Type B pancreatic cell (in vitro differentiated cells): Measurements from ENCODE around the gene USP6. TPM values are rescaled to one million over a fixed set of nuclear protein-coding genes. Genes with fewer than 3 reads are reported as not detected.
"Not testable (repeated sequence)": the region's sequence is repeated elsewhere in the genome, so short reads cannot be mapped to it uniquely, and the experiment has no call there.

ENCODE experiments used
- DNase-seq: peaks from one replicate; pipeline ENCODE4 v3.0.0; 2021; ENCODE audit warnings: mixed read lengths; ENCODE audit not compliant: unreplicated experiment; ENCODE audit errors: extremely low spot score
- H3K27ac Mint-ChIP-seq: 2 replicates; pipeline ENCODE4 v1.8.0; 2021; ENCODE audit warnings: mild to moderate bottlenecking, mixed read lengths
- H3K27me3 Mint-ChIP-seq: 2 replicates; pipeline ENCODE4 v1.8.0; 2021; ENCODE audit warnings: mixed read lengths
- H3K36me3 Mint-ChIP-seq: 2 replicates; pipeline ENCODE4 v1.8.0; 2021; ENCODE audit warnings: mixed read lengths
- H3K4me1 Mint-ChIP-seq: one replicate; pipeline ENCODE4 v1.8.0; 2021; ENCODE audit warnings: mixed read lengths; ENCODE audit not compliant: unreplicated experiment
- H3K4me3 Mint-ChIP-seq: 2 replicates; pipeline ENCODE4 v1.8.0; 2021; ENCODE audit warnings: mild to moderate bottlenecking, mixed read lengths
- H3K9me3 Mint-ChIP-seq: 2 replicates; pipeline ENCODE4 v1.8.0; 2021; ENCODE audit warnings: mixed read lengths
- total RNA-seq: library from RNA; stranded (reverse); gene quantifications from 2 replicates; pipeline ENCODE4 v1.2.1, GENCODE V29; 2021; ENCODE audit warnings: low replicate concordance
- TF ChIP-seq, protein P1 (sequence below): fragments of 200-600 bp; sonication (generic); conservative IDR thresholded peaks from 2 replicates; pipeline ENCODE4 v1.5.0; 2021; ENCODE audit warnings: antibody characterized with exemption, mild to moderate bottlenecking

USP6 gene
- total RNA-seq, 1 donor from 2014 or later = 0.22 TPM

DNA sequence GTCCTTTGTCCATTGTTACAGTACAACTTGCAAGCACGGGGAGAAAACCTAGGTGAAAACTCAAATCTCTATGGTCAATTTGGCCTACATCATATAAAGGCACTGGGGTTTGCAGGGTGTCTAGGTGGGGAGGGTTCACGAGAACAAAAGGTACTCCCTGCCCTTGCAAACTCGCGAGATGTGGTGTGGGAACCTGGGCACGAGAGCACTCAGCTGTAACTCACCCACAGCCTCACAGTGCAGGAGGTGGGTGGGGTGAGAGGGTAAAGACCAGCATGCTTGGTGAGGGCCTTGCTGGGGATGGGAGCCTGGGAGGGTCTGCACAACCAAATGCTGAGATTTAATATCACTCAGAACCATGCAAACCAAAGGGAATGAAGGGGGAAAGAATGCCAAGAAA, 94.3 kb downstream of the USP6 start:
- Mint-ChIP-seq H3K36me3 (peaks cover 8% of the 10 kb centered on the region), H3K27me3 (no peaks in the 10 kb centered on the region), H3K9me3 (no peaks in the 10 kb centered on the region), H3K4me1 (no peaks in the 10 kb centered on the region), H3K27ac (no peak overlapping the region), H3K4me3 (no peak overlapping the region)
- TF ChIP-seq, protein P1, sequence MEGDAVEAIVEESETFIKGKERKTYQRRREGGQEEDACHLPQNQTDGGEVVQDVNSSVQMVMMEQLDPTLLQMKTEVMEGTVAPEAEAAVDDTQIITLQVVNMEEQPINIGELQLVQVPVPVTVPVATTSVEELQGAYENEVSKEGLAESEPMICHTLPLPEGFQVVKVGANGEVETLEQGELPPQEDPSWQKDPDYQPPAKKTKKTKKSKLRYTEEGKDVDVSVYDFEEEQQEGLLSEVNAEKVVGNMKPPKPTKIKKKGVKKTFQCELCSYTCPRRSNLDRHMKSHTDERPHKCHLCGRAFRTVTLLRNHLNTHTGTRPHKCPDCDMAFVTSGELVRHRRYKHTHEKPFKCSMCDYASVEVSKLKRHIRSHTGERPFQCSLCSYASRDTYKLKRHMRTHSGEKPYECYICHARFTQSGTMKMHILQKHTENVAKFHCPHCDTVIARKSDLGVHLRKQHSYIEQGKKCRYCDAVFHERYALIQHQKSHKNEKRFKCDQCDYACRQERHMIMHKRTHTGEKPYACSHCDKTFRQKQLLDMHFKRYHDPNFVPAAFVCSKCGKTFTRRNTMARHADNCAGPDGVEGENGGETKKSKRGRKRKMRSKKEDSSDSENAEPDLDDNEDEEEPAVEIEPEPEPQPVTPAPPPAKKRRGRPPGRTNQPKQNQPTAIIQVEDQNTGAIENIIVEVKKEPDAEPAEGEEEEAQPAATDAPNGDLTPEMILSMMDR = no peak
- no peak for DNase-seq

DNA sequence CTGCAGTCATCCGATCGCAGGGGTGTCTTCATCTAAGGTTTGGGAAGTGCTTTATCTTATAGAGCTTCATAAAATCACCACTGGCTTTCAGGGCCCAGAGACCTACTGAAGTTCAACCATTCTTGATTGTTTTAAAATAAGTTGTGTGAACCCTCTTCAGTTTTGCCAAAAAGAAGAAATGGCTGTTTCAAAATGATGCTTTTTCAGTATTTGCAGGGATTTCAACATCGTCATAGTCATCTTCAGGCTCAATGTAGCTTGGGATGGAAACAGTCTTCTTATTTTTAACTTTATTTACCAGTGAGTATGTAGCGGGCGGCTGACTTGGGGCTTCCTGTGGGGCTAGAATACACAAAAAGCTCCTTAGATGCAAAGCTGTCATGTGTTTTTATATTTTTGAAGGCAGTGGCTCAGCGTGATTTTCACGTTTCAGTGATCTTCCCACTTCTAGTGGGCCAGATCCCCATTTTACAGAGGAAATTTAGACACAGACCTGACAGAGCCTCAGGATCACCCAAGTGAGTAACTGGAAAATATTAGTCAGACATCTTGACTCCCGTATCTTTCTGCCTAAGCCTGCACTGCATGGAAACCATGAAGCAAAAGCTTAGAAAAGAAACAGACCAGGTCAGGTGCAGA, 94.9 kb downstream of the USP6 start:
- Mint-ChIP-seq H3K27me3 (no peaks in the 10 kb centered on the region), H3K27ac (no peak overlapping the region), H3K36me3 (peaks cover 8% of the 10 kb centered on the region), H3K4me3 (no peak overlapping the region), H3K4me1 (no peaks in the 10 kb centered on the region), H3K9me3 (no peaks in the 10 kb centered on the region)
- TF ChIP-seq, protein P1 = no peak
- no peak for DNase-seq

DNA sequence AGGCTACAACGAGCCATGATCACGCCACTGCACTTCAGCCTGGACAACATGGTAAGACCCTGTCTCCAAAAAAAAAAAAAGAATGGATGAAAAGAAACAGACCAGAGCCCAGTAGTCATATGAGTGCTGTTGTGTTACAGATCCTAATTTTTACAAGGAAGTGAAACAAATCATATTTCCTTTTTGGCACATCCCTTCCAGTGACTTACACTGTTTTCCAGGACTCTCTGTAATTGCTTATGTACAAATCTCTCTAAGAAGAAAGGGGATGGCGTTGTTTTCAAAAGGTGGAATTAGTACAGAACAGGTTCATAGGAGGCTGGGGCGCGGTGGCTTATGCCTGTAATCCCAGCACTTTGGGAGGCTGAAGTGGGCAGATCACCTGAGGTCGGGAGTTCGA, 95.6 kb downstream of the USP6 start:
- H3K4me1 Mint-ChIP-seq = no peaks in the 10 kb centered on the region
- peaks cover 11% of the 10 kb centered on the region for H3K36me3 Mint-ChIP-seq
- H3K27me3 Mint-ChIP-seq = no peaks in the 10 kb centered on the region
- no peak overlapping the region for H3K4me3 Mint-ChIP-seq
- TF ChIP-seq, protein P1 = no peak
- no peaks in the 10 kb centered on the region for H3K9me3 Mint-ChIP-seq
- DNase-seq = no peak
- H3K27ac Mint-ChIP-seq = no peak overlapping the region

DNA sequence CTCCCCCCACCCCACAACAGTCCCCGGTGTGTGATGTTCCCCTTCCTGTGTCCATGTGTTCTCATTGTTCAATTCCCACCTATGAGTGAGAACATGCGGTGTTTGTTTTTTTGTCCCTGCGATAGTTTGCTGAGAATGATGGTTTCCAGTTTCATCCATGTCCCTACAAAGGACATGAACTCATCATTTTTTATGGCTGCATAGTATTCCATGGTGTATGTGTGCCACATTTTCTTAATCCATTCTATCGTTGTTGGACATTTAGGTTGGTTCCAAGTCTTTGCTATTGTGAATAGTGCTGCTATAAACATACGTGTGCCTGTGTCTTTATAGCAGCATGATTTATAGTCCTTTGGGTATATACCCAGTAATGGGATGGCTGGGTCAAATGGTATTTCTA, 101.7 kb downstream of the USP6 start:
- H3K4me1 Mint-ChIP-seq, DNase-seq, H3K27me3 Mint-ChIP-seq, H3K9me3 Mint-ChIP-seq, H3K4me3 Mint-ChIP-seq, H3K27ac Mint-ChIP-seq: not testable (repeated sequence)
- H3K36me3 Mint-ChIP-seq = peaks cover 12% of the 10 kb centered on the region

DNA sequence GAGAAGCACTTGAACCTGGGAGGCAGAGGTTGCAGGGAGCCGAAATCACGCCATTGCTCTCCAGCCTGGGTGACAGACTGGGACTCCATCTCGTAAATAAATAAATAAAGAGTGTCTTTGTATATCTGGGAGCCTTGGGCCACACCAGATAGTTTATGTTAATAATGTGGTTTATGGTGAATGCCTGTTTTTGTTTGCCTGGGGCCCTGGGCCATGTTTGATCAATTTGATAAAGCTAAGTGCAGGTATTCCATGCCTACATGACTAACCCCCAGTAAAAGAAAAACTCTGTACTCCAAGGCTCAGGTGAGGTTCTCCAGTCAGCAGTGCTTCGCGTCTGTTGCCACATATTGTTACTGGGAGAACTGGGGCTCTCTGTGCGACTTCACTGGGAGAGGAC, 103.7 kb downstream of the USP6 start:
- TF ChIP-seq, protein P1 = no peak
- no peak overlapping the region for H3K4me3 Mint-ChIP-seq
- H3K9me3 Mint-ChIP-seq = no peaks in the 10 kb centered on the region
- H3K4me1 Mint-ChIP-seq = no peaks in the 10 kb centered on the region
- H3K36me3 Mint-ChIP-seq = peaks cover 12% of the 10 kb centered on the region
- no peaks in the 10 kb centered on the region for H3K27me3 Mint-ChIP-seq
- no peak overlapping the region for H3K27ac Mint-ChIP-seq
- no peak for DNase-seq

DNA sequence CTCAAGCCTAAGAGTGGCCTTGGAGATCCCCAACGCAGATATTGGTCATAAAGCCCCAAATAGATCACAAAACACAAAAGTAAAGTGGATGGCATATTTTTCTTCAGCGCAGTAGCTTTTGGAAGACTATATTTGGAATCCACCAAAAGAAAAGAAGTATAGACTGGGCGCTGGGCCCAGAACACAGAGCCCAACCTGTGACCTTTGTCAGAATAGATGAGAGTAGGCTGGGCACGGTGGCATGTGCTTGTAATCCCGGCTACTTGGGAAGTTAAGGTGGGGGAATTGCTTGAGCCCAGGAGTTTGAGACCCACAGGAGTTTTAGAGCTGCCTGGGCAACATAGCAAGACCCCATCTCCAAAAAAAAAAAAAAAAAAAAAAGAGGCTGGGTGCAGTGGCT, 104.2 kb downstream of the USP6 start:
- H3K36me3 Mint-ChIP-seq = peaks cover 7% of the 10 kb centered on the region
- TF ChIP-seq, protein P1 = no peak
- no peak overlapping the region for H3K4me3 Mint-ChIP-seq
- no peaks in the 10 kb centered on the region for H3K27me3 Mint-ChIP-seq
- no peak for DNase-seq
- H3K27ac Mint-ChIP-seq = no peak overlapping the region
- no peaks in the 10 kb centered on the region for H3K4me1 Mint-ChIP-seq
- no peaks in the 10 kb centered on the region for H3K9me3 Mint-ChIP-seq

DNA sequence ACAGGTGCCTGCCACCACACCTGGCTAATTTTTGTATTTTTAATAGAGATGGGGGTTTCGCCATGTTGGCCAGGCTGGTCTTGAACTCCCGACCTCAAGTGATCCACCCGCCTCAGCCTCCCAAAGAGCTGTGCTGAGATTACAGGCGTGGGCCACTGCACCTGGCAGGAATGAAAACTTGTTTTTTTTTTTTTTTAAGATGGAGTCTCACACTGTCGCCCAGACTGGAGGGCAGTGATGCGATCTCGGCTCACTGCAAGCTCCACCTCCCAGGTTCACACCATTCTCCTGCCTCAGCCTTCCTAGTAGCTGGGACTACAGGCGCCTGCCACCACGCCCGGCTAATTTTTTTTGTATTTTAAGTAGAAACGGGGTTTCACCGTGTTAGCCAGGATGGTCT, 106.1 kb downstream of the USP6 start:
- H3K27me3 Mint-ChIP-seq, H3K4me3 Mint-ChIP-seq, H3K9me3 Mint-ChIP-seq, H3K27ac Mint-ChIP-seq, H3K36me3 Mint-ChIP-seq, H3K4me1 Mint-ChIP-seq, DNase-seq: not testable (repeated sequence)
